ENCODE data around the gene ZNF213.
"Not testable (repeated sequence)": the region's sequence is repeated elsewhere in the genome, so short reads cannot be mapped to it uniquely, and the experiment has no call there.

Gene ZNF213

DNA sequence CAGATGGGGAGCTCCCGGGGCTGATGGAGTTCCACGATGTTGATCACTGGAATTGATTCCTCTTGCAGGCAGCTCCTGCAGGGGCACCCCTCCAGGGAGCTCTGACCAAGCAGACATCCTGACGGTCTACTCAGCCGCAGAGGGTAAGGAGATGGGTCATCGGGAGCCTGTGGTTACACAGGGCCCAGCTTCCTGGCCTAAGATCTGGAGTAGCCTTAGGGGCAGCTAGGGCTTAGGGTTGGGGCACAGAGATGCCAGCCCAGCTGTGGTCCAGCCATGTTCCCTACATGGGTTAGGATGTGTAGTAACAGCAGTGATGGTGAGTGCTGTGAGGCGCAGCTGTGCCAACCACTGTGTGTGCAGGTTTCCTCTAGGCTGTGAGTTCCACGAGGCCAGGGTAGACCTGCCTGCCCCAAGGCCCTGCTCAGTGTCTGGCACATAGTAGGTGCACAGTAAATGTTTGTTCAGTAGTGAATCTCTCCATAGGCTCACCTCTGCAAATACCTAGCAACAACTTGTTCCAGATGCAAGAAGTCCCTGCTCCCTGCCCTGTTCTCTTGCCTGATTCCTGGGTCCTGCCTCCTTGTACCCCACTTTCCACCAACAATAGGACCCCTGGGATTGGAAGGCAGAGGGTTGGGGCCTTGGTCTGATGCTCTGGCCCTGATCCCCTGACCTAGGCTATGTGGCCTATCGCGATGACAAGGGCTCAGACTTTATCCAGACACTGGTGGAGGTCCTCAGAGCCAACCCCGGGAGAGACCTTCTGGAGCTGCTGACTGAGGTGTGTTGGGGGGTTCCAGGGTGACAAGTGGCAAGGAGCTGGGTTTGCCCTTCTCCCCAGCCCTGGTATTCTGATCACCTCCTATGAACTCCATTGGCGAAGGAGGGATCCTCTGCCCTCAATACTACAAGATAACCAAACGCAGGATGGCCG, 13.7 kb downstream of the ZNF213 start:
- no peak for DNase-seq

DNA sequence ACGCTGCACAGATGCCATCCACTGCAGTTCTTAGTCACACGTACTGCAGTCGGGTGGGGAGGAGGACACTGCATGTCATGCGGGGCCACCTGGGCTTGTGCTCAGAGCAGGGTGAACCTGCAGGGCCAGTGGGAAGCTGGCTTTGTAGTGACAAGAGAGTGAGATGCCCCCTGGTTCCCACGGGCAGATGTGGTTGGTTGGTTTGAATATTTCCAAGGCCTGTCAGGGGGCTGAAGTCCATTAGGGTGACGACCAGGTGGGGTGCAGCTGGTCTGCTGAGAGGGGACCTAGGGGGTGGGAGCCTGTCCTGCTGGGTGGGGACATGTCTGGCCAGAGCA, 14.3 kb downstream of the ZNF213 start:
- DNase-seq = peak in 1 of 14 donors; percentile 39

DNA sequence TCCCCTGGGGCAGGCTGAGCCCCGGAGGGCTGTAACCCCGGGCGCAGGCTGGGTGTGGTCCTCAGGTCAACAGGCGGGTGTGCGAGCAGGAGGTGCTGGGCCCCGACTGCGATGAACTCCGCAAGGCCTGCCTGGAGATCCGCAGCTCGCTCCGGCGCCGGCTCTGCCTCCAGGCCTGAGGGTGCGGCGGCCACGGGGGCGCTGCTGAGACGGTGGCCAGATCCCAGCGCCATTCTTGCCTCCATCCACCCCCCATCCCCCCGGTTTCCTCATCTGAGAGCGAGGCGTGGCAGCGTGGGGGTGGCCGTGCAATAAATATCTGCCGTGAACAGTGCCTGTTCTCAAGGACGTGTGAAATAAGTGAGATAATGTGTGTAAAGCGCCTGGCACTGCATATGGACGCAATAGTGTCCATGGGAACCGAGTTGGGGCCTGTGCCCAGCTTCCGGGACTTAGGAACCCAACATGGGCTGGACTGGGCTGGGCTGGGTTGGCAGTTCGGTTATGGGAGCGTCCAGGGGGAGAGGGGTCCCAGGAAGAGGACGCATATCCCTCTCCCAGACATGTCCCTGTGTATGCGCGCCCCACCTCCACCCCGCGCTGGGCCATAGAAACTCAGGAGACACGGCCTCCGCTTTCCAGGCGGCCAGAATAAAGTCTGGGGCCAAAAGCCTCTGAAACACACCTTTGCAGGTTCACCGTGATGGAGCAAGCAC, 15.0 kb downstream of the ZNF213 start:
- DNase-seq = peak in 9 of 14 donors; percentile 11 to 65 (median 59)

DNA sequence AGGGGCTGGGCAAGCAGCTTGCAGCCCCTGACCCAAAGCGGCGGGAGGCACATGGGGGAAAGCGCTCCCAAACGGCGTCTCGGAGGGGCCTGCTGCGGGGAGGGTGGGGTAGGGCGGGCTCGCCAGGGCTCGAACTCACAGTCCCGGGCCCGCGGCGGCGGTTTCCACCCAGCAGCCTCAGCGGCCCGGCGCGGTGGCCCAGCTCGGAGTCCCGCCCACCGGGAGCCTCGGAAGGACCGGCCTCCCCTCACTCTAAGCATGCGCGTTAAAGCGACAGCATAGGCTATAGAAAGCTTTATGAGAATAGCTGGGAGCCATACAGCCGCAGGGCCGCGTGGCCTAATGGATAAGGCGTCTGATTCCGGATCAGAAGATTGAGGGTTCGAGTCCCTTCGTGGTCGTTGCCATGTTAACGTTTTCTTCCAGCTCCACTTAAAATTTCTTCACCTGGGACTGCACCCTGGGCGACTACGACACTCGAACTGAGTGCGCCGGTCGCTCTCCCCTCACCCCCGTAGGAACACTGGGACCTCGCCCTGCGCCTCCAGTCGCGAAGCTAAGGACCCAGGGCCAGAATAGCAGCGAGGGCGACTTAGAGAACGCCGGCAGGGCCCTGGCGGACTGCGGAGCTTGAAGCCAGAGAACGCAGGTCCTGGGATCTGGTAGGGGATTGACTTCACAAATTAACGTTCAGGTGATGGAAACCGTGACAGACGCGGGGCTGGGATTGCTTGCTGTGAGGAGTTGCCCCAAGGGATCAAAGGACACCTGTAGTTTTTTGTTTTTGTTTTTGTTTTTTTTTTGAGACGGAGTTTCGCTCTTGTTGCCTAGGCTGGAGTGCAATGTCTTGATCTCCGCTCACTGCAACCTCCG, 15.8 kb downstream of the ZNF213 start:
- DNase-seq = peak; percentile 47 to 92 (median 86)

DNA sequence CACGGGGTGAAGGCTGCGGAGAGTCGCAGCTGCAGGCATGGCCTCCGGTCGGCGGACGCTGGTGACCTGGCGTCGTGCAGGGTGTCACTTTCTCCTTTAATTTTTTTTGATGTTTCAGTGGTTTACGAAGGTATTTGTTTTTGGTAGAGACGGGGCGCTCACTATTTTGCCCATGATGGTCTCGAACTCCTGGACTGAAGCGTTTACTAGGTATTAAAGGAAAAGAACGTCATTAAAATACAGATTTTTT, 17.1 kb downstream of the ZNF213 start:
- DNase-seq = no peak

DNA sequence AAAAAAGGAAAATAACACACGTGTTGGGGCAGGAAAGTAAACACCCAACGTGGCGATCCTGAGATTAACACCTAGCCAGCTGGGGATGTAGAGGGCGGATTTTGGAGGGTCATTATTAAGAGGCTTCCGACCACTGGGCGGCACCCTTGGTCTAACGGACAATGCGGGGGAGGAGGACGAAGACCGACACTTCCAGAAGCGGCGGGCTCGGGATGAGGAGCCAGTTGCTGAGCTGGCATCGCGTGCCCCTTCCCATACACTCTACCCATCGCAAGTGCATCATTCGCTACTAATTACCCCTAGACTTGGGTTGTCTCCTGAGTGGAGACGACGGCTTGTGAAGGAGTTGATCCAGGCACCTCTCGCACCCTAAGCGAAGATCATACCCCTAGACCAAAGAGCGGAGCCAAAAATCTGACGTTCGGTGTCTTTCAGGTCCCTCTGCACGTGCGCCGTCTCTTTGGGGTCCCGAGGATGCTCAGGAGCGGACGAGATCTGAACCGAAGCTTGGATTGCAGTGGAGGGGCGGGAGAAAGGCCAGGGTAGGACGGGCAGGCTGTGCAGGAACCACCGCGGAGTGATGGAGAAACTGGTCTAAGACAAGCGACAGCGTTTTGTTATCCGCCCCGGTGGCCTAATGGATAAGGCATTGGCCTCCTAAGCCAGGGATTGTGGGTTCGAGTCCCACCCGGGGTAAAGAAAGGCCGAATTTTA, 17.6 kb downstream of the ZNF213 start:
- peak; percentile 19 to 92 (median 70) for DNase-seq

DNA sequence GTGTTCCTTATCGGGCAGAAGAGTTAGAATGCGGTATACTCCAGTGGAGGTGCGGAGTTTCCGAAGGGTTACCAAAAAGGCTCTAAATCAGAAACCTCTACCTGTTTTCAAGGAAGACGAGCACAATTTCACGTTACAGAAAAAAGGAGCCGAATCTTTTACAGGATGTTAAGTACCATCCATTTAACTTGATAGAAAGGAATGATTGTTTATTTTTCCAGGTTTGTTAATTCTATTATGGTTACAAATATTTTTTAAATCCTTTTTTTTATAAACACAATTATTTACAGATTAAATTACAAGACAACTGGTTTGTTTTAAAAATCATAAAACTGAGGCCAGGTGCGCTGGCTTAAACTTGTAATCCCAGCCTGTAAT, 18.2 kb downstream of the ZNF213 start:
- no peak for DNase-seq

DNA sequence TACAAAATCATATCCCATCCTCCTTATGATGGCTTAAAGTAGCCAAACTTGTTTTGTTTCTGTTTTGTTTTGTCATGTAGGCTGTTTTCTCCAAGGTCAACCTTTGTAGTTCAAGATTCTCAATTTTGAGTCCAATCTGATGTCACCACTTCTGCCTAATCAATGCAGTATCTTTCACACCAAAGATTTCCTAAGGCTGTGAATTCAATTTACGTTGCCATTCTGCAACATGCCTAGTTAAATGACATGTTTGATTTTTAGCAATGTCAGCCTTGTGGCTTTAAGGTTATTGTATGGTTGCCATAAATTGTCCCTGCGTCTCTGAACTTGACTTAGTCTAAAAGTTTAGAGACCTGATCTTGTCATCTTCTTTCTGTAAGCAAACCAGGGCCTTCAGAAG, 20.4 kb downstream of the ZNF213 start:
- no peak for DNase-seq

DNA sequence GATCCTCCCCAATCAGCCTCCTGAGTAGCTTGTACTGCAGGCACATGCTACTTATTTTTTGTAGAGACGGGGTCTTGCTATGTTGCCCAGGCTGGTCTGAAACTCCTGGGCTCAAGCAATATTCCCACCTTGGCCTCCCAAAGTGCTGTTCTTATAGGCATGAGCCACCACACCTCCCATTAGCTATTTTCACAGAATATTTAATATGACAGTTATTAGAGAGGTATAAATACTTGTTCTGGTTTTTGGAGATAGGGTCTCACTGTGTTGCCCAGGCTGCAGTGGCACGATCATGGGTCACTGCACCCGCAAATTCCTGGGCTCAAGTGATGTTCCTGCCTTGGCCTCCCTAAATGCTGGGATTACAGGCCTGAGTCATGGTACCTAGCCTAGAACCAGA, 21.1 kb downstream of the ZNF213 start:
- DNase-seq = no peak

DNA sequence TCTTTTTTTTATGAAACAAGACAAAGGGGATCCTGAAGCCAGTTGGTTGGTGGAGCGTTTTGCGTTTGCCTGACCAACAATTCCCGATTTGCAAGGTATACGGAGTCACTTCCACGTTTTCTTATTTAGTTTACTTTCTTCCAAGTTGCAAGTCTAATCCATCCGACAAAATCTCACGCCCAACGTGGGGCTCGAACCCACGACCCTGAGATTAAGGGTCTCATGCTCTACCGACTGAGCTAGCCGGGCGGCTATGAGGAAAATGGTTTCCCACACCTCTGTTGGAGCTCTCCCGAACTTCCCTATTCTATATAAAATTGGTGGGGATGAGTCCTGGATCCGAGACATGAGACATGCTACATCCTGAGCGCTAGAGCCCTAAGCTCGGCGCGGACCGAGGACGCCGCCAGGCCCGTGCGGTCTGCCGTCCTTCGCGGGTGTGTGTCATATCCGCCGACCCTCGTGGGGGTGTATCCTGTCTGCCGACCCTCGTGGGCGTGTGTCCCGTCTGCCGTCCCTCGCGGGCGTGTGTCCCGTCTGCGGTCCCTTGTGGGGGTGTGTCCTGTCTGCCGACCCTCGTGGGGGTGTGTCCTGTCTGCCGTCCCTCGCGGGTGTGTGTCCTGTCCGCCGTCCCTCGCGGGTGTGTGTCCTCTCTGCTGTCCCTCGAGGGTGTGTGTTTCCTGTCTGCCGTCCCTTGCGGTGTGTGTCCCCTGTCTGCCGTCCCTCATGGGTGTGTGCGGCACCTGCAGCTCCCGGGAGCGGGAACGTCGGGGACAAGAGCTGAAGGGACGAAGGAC, 22.6 kb downstream of the ZNF213 start:
- peak in 4 of 14 donors; percentile 1 to 22 (median 18) for DNase-seq

DNA sequence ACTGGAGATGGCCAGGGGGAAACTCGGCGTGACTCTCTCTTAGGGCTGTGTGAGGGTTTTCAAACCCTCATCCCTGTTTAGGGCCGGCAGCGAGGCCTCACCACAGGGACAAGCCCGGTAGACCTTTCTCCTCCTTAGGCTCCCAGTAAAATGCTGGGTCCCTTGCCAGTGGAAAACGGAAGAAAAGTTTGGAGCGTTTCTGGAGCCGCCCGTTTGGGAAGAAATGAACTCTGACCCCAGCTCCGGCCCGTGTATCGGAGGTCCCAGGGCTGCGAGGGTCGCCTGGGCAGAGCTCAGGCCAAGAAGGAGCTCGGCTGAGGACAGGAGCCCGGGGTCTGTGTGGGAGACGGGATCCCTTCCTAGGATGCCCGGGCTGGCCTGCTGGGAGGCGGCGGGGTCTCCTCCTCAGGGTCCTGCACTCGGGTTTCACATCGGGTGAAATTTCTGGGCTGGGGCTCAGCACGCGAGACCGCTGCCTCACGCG, 23.2 kb downstream of the ZNF213 start:
- DNase-seq = peak in 1 of 14 donors; percentile 32

DNA sequence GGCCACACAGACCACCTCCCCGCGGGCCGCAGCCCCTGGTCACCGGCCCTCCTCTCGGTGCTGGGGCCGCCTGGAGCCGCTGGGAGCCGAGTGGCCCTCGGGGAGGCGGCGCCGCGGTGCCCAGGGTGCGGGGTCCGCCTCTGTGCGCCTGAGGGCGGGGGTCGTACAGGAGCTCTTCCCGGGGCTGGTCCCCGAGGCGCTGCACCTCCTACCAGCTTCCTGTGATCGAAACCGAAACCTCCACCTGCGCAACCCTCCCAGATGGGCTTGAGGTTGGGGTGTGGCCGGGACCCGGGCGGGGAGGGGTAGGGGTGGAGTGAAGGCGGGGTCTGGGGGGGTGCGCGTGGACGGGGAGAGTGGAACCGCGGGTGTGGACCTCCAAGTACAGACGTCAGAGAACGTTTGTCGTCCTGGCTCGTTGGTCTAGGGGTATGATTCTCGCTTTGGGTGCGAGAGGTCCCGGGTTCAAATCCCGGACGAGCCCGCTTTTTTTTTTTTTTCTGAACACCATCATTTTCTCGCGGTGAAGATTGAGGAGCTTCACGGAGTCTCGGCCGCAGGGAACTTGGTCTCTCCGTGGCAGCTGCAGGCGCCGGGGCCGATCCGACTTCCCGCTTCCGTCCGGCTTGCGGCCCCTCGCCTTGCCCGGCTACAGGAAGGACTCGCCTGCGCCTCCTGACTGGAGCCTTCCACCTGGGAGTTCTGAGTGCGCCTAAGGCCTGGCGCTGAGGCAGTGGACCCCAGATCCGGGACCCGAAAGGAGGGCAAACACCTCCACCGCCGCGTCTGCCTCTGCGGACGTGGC, 23.9 kb downstream of the ZNF213 start:
- DNase-seq = peak in 8 of 14 donors; percentile 11 to 70 (median 36)

DNA sequence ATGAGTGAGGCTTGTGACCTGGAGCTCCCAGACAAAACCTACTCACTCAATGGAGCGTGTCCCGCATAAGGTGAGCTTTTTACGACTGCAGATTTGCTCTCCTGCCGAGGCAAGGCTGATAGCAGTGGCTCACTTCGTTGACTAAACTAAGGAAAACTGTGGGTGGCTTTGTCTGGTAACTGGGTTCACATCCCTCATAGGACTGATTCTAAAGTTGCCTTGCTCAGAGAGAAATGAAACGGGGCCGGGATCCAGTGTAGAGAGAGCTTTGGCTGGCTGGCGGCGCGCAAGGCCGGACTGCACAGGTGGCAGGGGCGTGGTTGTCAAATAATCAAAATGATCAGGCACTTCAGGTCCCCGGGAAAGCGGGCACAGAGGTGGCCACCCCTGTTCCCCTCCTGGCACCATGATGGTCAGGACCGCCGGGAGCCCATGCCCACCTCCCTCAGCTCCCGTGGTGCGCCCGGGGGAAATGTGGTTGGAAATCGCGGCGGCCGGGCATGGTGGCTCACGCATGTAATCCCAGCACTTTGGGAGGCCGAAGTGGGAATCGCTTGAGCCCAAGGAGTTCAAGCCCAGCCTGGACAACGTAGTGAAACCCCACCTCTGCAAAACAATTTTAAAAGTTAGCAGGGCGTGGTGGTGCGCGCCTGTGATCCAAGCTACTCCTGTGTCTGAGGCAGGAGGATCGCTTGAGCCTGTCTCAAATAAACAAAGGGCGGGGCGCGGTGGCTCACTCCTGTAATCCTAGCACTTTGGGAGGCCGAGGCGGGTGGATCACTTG, 26.6 kb downstream of the ZNF213 start:
- DNase-seq = no peak

DNA sequence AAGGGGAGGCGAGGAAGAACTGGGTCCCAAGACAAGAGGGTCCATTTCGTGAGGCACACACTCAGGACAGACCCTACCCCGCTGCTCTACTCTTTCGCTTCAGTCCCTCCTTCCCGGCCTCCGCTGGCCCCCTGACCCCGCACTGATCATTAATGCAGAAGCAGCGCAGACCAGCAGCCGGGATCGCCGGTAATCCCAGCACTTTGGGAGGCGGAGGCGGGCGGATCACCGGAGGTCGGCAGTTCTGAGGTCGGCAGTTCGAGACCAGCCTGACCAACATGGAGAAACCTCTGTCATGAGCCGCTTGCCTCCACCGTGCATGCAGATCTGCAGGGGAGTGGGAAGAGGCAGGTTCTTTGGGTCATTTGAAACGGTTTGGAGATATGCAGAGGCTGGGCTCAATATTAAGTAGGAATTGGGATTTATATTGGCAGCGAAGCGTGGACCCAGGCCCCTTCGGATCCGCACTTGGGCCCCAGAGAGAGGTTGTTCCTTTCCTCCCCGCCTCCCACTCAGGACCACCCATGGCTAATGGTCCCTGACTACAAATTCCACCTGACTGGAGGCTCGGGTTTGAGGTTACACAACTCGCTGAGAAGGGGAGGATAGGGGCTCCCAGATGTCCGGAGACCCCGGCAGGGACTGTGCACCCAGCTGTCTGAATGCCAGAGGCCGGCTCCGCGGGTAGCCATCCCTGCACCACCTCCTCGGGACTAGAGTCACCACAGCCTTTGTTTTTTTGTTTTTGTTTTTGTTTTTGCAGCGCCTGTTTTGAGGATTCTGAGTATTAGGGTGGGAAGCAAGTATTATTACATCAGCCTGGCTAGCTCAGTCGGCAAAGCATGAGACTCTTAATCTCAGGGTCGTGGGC, 29.5 kb downstream of the ZNF213 start:
- DNase-seq = no peak

DNA sequence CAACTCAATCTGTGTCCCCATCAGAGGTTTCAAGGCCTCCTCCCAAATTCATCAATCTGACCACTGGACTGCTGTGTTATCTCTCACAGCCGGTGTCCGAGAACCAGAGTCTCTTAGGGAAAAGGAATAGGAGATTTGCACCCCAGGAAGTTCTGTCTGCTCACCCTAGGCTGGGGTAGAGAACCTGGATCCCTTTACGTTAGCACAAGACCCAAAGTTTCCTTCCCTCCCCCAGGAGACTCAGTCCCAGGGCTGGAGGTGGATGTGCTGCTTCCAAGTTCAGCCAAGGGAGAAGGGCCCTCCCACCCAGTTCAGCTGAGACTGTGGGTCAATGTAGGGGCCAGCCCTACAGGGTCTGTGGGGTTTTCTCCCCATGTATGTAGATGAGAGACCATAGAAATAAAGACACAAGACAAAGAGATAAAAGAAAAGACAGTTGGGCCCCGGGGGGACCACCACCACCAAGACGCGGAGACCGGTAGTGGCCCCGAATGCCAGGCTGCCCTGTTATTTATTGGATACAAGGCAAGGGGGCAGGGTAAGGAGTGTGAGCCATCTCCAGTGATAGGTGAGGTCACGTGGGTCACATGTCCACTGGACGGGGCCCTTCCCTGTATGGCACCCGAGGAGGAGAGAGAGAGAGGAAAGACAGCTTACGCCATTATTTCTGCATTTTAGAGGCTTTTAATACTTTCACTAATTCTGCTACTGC, 30.4 kb downstream of the ZNF213 start:
- no peak for DNase-seq

DNA sequence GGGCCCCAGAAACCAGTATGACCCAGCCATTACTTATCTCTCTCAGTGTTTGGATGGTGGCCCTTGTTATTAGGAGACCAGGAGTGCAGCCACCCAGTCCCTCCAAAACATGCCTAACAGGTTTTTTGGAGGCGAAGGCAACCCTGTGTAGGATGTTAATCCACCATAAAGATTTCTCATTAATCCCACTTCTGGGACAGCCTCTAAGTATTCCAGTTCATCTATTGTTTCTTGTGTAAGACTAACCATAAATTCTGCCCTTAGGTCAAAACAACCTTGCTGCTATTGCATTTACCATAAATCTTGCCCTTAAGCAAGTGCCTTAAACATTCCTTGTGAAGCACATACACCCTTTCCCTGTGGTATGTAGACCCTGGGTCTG, 31.7 kb downstream of the ZNF213 start:
- DNase-seq = no peak

DNA sequence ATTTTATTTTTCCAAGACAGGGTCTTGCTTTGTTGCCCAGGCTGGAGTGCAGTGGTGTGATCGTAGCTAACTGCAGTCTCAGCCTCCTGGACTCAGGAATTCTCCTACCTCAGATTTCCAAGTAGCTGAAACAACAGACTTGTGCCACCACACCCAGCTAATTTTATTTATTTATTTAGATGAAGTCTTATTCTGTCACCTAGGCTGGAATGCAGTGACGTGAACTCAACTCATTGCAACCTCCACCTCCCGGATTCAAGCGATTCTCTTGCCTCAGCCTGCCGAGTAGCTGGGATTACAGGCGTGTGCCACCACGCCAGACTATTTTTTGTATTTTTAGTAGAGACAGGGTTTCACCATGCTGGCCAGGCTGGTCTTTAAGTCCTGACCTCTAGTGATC, 33.9 kb downstream of the ZNF213 start:
- not testable (repeated sequence) for DNase-seq

Measured in C1 segment of cervical spinal cord (tissue), 14 donors.